Fibroblast of the conjunctiva (primary cell): Measurements from ENCODE around the gene REPIN1.

Experiments used
- DNase-seq: peaks from one replicate; pipeline ENCODE4 v3.0.0-alpha.2; 2010; ENCODE audit warnings: low read depth

REPIN1 gene

DNA sequence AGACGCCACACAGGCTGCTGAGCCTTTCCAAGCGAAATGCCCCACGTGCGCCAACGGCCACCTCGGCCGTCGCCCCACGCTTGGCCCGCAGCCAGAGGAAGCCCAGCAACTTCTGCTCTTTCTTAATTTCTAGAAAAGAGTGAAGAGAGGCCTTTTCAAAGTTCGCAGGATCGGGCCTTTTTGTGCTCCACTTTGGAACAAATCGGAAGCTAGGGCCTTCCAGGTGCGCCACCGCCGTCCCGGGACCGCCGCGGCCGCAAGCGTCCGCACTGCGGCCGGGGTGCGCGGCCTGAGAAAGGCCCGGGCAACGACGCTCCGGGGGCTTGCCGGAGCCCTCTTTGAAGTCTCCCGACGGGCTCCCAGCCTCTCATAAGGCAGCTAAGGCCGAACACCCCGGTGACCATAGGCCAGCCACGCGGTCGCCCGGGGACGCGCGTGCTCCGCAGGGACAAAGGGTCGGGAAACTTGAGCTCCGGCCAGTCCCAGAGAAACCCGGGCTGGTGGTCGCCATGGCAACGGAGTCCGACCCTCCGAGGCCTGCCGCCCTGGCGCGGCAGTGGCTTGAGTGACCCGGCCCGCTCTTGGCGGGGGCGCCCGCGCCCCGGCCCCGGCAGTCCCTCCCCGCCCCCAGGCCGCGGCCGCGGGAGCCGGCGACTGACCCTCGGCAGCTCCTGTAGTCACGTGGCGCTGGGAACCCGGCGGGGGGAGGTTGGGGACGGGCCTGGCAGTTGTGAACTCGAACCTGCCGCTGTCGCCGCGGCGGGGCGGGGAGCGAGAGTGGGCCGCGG, at the start of gene REPIN1:
Gene REPIN1 (plus strand): TSS at position 727 of the 788 bp plus-strand sequence. CDS start 890 bp downstream, outside the sequence.
- peak; percentile 55 for DNase-seq

DNA sequence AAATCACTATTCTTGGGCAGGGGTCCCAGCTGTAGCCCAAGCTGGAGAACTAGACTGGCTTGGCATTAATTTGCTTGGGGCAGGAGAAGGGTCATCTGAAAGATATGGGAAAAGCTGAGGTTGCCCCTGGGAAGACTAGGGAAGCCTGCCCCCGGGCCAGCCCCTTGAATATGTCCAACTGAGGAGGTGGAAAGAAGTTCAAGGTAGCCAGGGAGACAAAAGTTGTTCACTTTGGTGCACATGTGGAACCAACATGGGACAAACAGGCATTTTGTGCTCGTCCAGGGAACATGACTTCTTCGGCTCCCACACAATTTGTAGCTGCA, 46.9 kb upstream of the REPIN1 start:
- DNase-seq, result no peak

DNA sequence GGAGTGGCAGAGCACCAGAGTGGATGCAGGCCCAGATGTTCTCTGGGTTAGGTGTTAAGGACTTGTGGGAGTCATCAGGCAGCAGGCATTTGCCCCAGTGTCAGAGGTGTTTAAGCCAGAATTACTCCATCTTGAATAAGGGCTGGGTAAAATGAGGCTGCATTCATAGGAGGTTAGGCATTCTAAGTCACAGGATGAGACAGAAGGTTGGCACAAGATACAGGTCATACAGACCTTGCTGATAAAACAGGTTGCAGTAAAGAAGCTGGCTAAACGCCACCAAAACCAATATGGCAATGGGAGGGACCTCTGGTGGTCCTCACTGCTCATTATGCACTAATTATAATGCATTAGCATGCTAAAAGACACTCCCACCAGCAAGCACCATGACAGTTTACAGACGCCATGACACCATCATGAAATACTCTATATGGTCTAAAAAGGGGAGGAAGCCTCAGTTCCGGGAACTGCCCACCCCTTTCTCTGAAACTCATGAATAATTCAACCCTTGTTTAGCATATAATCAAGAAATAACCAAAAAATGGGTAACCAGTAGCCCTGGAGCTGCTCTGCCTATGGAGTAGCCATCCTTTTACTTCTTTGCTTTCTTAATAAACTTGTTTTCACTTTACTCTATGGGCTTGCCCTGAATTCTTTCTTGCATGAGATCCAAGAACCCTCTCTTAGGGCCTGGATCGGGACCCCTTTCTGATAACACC, 46.3 kb upstream of the REPIN1 start:
- DNase-seq, result no peak

DNA sequence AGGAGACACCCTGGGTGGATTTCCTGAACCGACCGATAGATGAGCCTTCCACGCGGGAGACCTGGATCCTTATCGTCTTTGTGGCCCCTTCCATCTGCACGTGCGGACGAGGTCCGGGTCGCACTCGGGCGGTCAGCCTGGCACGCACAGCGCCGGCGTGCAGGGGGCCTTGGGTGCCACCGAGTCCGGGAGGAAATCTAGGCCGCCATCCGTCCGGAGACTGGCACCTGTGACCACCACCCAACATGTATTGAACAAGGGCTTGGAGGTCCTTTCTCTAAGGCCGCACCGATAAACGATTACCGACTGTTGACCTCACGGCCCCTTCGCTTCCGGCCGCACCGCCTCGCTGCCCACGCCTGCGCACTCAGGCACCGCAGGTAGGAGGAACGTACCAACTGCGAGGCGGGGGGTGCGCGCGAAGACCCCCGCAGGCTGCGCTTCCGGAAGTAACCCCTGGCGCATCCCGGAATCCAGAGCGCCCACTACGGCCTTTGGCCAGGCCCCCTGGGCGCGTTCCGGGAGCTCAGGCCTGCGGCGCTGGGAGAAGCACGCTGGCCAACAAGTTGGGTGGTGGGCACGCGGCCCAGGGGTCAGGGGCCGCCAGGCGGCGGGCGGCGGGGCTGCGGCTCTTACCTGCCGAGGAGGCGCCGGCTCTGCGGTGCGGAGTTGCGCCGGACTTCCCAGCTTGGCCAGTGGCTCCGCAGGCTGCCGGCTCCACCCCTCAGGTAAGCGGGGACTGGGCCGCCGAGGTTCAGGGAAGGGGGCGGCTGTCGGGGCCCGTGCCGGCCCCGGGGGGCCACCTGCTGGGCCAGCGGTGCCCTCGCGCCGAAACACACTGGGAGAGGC, 45.6 kb upstream of the REPIN1 start, which contains the start of the genes ACTR3C and LRRC61:
Gene ACTR3C (minus strand): TSS at position 713 of the 849 bp plus-strand sequence. CDS start 28,249 bp downstream, outside the sequence.
Gene LRRC61 (plus strand): TSS at position 523 of the 849 bp plus-strand sequence. CDS start 13,507 bp downstream, outside the sequence.
- no peak for DNase-seq

DNA sequence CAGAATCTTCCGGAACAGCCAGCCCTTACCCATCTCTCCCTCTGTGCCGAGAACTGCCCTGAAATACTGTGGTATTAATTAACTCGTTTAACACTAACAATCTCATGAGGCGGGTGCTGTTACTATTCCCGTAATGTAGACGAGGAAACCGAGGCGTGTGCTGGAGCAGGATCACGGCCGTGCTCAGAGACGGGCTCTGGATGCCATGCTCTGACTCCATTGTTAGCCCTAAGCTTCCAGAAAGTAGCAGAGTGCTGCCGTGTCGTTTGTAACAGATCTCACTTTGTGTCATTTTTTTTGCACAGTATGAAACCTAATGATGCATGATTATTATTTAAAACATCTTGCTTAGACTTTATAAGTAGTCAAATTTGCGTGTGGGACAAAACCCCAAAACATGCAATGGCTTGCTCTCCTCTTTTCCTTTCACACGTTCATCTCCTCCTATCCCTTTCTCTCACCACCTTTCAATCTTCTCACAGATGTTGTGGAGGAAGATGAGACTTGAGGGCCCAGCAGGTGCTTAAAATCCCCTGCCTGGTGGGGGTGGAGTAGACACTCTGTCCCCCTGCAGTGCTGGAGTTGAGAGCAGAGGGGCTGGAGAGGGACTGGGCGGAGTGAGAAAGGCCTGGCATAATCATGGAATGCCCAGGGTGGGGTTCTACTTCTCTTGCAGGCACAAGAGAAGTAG, 44.8 kb upstream of the REPIN1 start:
- DNase-seq, result no peak

DNA sequence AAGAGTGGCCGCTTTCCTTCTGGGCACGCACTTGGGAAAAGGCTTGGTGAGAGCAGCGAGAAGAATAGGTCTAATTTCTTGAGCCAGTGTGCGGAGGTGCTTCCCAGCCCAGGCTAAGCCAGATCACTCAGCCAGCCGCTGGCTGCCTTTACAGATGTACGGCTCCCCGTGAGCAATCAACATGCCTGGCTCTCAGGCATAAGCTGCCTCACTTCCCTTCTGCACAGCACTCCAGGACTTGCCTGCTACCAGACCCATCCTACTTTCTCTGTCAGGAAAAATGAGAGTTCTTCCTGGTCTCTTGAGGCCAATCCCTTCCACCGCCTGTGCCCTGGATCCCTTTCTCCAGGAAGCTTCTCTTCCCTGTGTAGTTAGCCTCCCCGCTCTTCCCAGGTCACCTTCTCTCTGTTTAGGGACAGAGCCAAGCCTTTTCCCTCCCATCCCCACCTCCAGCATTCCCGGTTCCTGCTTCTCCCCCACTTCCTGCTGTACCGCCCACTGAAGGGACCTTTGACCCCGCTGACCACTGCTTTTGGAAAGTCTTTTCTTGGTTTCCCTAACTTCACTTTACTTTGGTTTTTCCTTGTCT, 44.2 kb upstream of the REPIN1 start:
- DNase-seq, result no peak

DNA sequence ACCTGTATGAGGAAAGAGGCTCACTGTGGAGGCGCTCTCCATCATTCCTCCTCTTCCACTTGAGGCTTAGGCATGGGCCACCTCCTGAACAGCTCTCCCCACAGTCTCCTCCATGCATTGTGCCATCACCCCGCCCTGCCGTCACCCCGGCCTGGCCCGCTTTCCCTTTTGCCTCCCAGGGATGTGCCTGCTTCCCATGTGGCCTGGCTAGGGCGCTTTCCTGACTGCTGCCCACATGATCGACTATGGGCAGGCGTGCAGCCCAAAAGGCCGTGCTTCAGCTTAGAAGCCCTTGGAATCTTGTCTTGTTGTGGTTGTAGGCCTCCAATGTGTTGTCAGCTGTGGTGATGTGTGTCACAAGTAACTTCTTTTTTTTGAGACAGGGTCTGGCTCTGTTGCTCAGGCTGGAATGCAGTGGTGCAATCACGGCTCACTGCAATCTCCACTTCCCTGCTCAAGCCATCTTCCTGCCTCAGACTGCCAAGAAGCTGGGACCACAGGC, 43.5 kb upstream of the REPIN1 start:
- DNase-seq, result no peak

DNA sequence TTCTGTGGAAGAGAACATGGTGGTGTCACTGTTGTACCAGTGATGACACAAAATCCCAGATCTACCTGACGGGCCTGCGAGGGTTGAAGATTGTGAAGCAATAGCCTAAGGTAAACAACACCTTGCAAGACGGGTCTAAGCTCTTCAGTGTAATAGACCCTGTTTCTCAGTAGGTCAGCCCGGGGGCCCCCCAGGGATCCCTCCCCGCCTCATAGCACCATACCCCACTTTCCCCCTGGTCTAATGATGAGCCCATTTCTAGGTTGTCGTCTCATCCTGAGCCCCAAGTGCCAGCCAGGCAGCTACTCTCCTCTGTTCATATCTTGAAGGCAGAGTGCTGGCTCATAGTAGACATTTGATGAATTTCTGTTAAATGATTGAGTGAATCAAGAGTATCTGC, 42.7 kb upstream of the REPIN1 start:
- no peak for DNase-seq

DNA sequence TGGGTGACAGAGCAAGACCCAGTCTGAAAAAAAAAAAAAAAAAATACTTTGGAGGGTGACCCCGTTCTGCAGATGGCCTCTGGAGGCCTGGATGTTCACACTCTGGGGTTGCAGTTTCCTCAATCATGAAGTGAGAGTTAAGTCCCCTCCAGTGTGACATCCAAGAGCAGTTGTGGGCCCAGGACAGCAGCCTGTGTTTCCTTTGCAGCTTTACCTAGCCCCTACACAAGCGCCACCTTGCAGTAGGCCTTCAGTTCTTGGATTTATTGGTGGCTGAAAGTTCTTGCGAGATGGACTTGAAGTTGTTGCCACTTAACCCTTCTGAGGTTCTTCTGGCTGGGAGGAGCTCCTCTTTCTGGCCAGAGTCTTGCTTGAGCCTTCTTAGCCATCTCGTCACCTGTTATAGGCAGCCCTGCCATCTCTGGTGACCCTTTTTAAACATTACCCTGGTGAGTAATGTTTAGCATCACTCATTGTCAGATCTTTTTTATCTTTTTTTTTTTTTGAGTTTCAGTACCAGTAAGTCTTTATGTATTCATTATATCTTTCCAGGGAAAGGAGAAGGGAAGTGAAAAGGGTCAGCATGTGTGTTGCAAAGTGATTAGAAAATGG, 41.9 kb upstream of the REPIN1 start:
- no peak for DNase-seq

DNA sequence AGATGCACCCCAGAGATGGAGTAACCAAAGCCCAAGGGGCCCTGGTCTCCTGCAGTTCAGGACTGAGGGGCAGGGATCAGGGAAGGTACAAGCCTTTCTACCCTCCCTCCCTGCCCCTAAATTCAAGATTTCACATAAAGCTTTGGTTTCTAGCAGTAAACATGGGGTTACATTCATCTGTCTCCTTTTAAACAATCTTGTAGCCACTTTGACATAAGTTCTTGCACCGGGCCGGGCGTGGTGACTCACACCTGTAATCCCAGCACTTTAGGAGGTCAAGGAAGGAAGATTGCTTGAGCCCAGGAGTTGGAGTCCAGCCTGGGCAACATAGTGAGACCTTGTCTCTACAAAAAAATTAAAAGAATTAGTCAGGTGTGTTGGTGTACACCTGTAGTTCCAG, 41.3 kb upstream of the REPIN1 start:
- no peak for DNase-seq

DNA sequence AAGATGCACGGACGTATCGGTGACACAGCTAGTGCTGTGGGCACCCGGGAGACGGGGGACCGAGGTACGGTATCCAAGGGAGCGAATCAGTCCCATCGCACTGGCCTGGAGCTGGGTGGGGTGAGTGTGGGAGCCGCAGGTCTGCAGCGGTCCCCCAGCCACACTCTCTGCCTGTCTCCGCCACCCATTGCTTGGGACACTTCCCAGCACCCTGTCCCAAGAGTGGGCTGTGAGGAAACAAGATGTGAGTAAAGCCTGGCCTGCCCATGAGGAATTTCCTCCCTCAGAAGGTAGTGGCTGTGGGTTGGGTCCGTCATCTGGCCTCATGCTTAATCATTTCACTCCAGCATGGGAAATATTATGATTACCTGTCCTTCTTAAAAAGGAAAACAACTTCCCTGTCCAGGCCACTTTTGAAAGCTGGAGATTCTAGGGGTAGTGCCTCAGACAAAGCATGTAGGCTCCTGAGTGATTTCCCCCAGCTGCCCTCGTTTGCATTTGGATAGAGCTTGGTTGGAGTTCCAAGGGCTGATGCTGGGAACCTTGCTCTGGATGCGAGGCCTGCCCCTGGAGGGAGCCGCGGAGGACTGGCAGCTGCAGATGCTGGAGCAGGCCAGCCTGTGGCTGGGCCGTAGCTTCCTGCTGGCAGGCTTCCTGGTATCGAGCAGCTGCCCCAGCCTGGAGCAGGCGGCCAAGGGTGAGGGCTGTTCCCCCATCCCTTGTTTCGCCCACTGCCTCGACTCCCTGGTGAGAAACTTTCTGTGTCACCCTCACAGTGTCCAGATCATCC, 39.1 kb upstream of the REPIN1 start:
- DNase-seq, result no peak

DNA sequence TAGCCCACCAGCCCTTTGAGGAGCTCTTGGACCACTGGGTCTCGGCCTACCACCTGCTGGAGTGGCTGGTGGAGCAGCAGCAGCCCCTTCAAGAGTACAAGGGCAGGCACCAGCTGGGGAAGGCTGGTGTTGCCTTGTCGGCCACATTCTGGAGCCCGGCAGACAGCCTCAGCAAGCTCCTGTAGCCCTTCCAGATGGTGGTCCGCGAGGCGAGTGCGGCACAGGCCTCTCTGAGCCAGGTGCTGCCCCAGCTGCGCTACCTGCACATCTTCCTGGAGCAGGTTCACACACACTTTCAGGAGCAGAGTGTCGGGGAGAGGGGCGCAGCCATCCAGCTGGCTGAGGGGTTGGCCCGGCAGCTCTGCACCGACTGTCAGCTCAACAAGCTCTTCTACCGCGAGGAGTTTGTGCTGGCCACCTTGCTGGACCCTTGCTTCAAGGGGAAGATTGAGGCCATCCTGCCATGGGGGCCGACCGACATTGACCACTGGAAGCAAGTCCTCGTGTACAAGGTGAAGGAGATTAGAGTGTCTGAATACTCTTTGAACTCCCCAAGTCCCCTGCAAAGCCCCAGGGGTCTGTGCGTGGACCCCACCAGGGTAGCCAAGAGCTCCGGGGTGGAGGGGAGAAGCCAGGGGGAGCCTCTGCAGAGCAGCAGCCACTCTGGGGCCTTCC, 38.3 kb upstream of the REPIN1 start:
- no peak for DNase-seq

DNA sequence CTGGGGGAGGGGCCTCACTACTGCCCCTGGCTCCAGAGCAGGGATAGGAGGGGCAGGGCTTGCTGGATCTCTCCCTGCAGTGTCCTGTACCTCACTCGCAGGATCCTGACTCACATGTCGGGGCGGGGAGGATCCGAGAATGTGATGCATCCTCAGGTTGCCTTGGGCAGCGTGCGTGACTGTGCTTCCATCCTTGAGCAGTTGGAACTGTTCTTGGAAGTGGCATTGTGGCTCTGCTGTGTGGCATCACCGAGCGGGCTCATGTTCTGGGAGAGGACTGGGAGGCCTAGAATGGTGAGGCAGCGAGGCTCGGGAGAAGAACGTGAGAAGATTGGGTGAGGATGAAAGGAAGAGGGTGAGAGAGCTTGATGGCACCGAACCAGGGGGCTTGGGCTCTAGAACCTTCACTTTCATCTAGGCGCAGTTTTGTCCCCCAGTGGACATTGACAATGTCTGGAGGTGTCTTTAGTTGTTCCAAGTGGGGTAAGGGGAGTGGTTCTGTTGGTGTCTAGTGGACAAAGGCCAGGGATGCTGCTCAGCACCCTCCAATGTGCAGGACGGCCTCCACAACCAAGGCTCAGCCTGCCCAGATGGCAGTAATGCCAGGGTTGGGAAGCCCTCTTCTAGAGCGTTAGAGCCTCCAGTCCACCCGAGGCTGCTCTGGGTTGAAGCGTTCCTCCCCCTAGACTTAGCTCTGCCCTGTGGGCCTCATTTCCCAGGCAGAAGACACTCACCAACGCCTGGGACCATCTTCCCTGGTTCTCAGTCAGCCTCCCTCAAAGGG, 35.6 kb upstream of the REPIN1 start:
- no peak for DNase-seq

DNA sequence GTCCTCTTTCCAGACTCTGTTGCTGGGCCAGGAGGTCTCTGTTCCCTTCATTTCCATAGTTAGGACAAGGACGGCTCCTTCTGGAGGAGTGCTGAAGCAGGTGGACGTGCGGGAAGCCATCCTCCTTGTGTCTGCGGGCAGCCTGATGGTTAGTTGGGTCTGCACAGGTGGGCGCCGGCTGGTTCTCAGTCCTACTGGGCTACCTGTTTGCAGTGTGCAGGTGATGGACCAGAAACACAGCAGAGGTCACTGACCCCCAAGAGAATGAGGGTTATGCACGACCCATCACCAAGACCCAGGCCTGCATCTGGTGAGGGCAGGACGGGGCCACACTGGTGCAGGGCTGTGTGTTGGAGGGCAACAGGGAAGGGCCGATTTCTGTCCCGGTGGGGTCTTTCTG, 35.0 kb upstream of the REPIN1 start:
- no peak for DNase-seq

DNA sequence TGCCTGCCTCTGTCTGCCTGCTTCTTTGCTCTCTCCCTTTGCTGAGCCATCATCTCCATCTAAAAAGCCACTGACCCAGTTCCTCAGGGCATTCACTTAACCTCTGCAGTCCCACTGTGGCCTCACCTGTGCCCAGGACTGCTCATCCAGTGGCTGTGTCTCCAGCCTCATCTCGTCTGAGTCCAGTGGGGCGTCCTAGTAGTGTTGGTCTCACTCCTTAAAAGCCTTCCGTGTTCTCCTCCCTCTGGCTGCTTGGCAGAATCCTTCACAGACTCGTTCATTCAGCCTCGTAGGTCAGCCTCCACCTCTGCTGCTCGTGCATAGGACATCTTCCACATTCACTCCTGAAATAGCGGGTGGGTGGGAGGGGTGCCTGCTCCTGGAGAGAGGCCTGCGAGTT, 34.5 kb upstream of the REPIN1 start:
- no peak for DNase-seq

DNA sequence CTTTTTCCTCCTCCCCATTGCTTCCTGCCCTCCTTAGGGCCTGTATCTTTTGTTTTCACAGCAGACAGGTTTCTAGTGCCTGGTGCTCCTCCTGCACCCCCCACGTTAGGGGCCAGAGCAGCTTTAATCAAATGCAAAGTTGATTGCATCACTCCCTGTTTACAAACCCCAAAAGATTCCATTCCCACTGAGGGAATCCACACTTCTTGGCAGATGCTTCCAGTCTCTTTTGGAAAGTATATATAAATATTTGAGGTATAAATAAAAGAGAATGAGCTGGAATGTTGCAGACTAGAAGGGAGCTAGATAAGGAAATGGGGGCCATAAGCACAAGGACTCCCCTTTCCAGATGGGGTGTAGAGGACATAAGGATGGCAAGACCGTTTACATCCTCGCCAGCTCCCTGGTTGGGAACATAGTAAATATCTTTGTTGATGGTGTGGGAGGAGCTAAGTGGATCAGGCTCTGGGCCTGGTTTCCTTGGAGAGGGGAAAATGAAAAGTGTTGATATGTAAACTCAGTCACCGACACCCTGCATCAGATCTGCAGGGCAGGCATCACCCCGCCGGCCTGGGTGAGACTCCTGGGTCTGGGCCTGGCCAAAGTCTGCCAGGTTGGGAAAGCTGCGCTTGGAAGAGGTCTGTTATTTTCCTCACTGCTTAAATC, 33.4 kb upstream of the REPIN1 start:
- peak; percentile 28 for DNase-seq

DNA sequence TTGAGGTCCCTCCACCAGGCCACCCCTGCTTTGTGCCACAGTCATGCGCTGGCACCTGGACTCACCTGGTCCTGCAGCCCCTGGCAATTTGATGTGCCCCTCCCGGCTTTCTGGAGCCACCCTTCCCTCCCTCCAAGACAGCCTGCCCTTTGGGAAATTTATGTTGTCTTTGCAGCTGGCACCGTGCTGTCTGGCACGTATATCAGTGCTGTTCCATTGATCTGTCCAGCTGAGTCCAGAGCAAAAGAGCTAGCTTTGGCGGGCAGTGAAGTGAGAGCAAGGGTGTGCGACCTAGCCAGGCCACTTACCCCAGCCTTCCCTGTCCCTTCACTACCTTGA, 32.9 kb upstream of the REPIN1 start:
- DNase-seq, result no peak

DNA sequence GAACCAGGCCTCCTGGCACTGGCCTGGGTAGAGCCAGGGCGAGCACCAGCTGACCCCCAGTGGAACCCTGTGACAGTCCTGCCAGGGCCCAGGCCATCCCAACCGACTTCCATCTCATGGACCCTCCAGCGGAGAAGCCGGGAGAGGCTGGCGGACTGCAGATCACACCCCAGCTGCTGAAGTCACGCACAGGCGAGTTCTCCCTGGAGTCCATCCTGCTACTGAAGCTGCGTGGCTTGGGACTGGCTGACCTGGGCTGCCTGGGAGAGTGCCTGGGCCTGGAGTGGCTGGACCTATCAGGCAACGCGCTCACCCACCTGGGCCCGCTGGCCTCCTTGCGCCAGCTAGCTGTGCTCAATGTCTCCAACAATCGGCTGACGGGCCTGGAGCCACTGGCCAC, 31.9 kb upstream of the REPIN1 start:
- no peak for DNase-seq
